Activated CD4-positive, alpha-beta memory T cell treated with anti-CD3 and anti-CD28 coated beads, Interleukin-2, amount 10 ng/mL, durations not matched to agents 7 days and 5 days (primary cell): Measurements from ENCODE around the gene GMEB1. TPM values are rescaled to one million over a fixed set of nuclear protein-coding genes. Genes with fewer than 3 reads are reported as not detected.

ENCODE experiments used
- CTCF ChIA-PET: fragments of 350-600 bp; sonication (Branson Sonifier 250); formaldehyde crosslinking; loops from one replicate; lab custom pipeline; 2021; ENCODE audit warnings: antibody characterized with exemption, inconsistent platforms; lab: Charles Lee
- POLR2A ChIA-PET: fragments of 350-600 bp; sonication (Branson Sonifier 250); formaldehyde crosslinking; loops from one replicate; lab custom pipeline; 2021; ENCODE audit warnings: antibody characterized with exemption; lab: Charles Lee
- DNase-seq: peaks from one replicate; pipeline ENCODE4 v3.0.0-alpha.2; 2020
- H3K27ac Mint-ChIP-seq: one replicate; pipeline ENCODE4 v1.8.0; 2021; ENCODE audit warnings: mild to moderate bottlenecking, mixed read lengths
- H3K27me3 Mint-ChIP-seq: one replicate; pipeline ENCODE4 v1.8.0; 2021; ENCODE audit warnings: mixed read lengths
- H3K36me3 Mint-ChIP-seq: one replicate; pipeline ENCODE4 v1.8.0; 2021; ENCODE audit warnings: low read depth, mixed read lengths
- H3K4me1 Mint-ChIP-seq: one replicate; pipeline ENCODE4 v1.8.0; 2021; ENCODE audit warnings: mixed read lengths
- H3K4me3 Mint-ChIP-seq: one replicate; pipeline ENCODE4 v1.8.0; 2021; ENCODE audit warnings: mild to moderate bottlenecking, mixed read lengths
- H3K9me3 Mint-ChIP-seq: one replicate; pipeline ENCODE4 v1.8.0; 2021; ENCODE audit warnings: mixed read lengths
- total RNA-seq, 2 experiments: library from RNA; stranded (reverse); gene quantifications; one replicate each; pipeline ENCODE4 v1.2.3, GENCODE V29; 2021

Gene GMEB1
- total RNA-seq, 2 experiments from 2014 or later: 27.7 to 28.7 TPM

- Mint-ChIP-seq H3K27ac (no peak overlapping the region), H3K4me3 (no peak overlapping the region), H3K27me3 (no peaks in the 10 kb centered on the region), H3K9me3 (no peaks in the 10 kb centered on the region), H3K4me1 (peaks cover 14% of the 10 kb centered on the region), H3K36me3 (peaks cover 17% of the 10 kb centered on the region)
- CTCF ChIA-PET: interaction anchor here (0.6 to 1.7 kb wide), 4 partner anchors 21 to 143 kb away, joined by 3 to 6 read pairs (median 3); no protein-coding TSS in a partner anchor
- POLR2A ChIA-PET: interaction anchor here (1.2 to 1.7 kb wide), 2 partner anchors 108 to 114 kb away, joined by 3 to 6 read pairs; partner anchors contain the start of genes RNU11 and TAF12
- no peak for DNase-seq
These were observed 88.3 kb downstream of the GMEB1 start for GRCh38 chr1:28756846-28757245.

GRCh38 chr1:28758420-28758819, 89.8 kb downstream of the GMEB1 start:
- Mint-ChIP-seq H3K4me3 (no peak overlapping the region), H3K27me3 (no peaks in the 10 kb centered on the region), H3K4me1 (peaks cover 16% of the 10 kb centered on the region), H3K36me3 (peaks cover 20% of the 10 kb centered on the region), H3K9me3 (no peaks in the 10 kb centered on the region), H3K27ac (no peak overlapping the region)
- no peak for DNase-seq
- POLR2A ChIA-PET: no interaction called here
- CTCF ChIA-PET: interaction anchor here (0.8 kb wide), 1 partner anchor 22 kb away, joined by 8 read pairs; the partner anchor contains the start of gene YTHDF2

- POLR2A ChIA-PET: interaction anchor here (0.7 kb wide), 1 partner anchor 23 kb away, joined by 3 read pairs; no protein-coding TSS in a partner anchor
- Mint-ChIP-seq H3K27ac (no peak overlapping the region), H3K4me3 (no peak overlapping the region)
These were observed 90.7 kb downstream of the GMEB1 start for GRCh38 chr1:28759257-28759656.

GRCh38 chr1:28761189-28761588, 92.6 kb downstream of the GMEB1 start:
- ChIA-PET CTCF (no interaction called here), POLR2A (interaction anchor here (1.3 kb wide), 1 partner anchor 19 kb away, joined by 3 read pairs; no protein-coding TSS in a partner anchor)
- no peak for DNase-seq
- peaks cover 15% of the 10 kb centered on the region for H3K4me1 Mint-ChIP-seq
- H3K27ac Mint-ChIP-seq: no peak overlapping the region
- H3K27me3 Mint-ChIP-seq: no peaks in the 10 kb centered on the region
- H3K36me3 Mint-ChIP-seq: peaks cover 31% of the 10 kb centered on the region
- no peak overlapping the region for H3K4me3 Mint-ChIP-seq
- H3K9me3 Mint-ChIP-seq: no peaks in the 10 kb centered on the region

More at GRCh38 chr1:28759257-28759656, 90.7 kb downstream of the GMEB1 start:
- Mint-ChIP-seq H3K4me1 (peaks cover 10% of the 10 kb centered on the region), H3K36me3 (peaks cover 15% of the 10 kb centered on the region), H3K27me3 (no peaks in the 10 kb centered on the region), H3K9me3 (no peaks in the 10 kb centered on the region)
- CTCF ChIA-PET: interaction anchor here (0.8 kb wide), 1 partner anchor 23 kb away, joined by 8 read pairs; the partner anchor contains the start of gene YTHDF2
- no peak for DNase-seq

- no peak overlapping the region for H3K27ac Mint-ChIP-seq
- POLR2A ChIA-PET: no interaction called here
- no peaks in the 10 kb centered on the region for H3K9me3 Mint-ChIP-seq
- peaks cover 47% of the 10 kb centered on the region for H3K36me3 Mint-ChIP-seq
- H3K4me1 Mint-ChIP-seq: peaks cover 12% of the 10 kb centered on the region
- DNase-seq: no peak
- no peak overlapping the region for H3K4me3 Mint-ChIP-seq
- H3K27me3 Mint-ChIP-seq: no peaks in the 10 kb centered on the region
- CTCF ChIA-PET: no interaction called here
These were observed 98.1 kb downstream of the GMEB1 start for GRCh38 chr1:28766532-28767183.

Other genes with a start within 250 kb of the GMEB1 start
- gene RCC1, start 162.7 kb upstream of the GMEB1 start, total RNA-seq: 10 to 100 TPM; 47.6 to 50.7 TPM
- 10 to 100 TPM; 56.9 to 58.9 TPM for gene TRNAU1AP, start 115.7 kb upstream of the GMEB1 start, total RNA-seq
- gene RAB42, start 76.5 kb upstream of the GMEB1 start, total RNA-seq: not detected
- gene TAF12, start 25.7 kb upstream of the GMEB1 start, total RNA-seq: 10 to 100 TPM; 33.8 to 34.0 TPM
- gene RNU11, start 20.2 kb upstream of the GMEB1 start, total RNA-seq: not detected
- gene YTHDF2, start 68.2 kb downstream of the GMEB1 start, total RNA-seq: 10 to 100 TPM; 69.9 to 70.9 TPM
- not detected for gene OPRD1, start 143.4 kb downstream of the GMEB1 start, total RNA-seq
- gene EPB41, start 245.8 kb downstream of the GMEB1 start, total RNA-seq: 10 to 100 TPM; 95.0 to 97.6 TPM